SU-DHL-6 (cell line): ENCODE results near the gene ZNF786.

Source experiments
- CTCF ChIP-seq: fragments of 200-600 bp; sonication (generic); IDR thresholded peaks from one replicate; pipeline ENCODE4 v1.5.1; 2017; ENCODE audit warnings: antibody characterized with exemption, mild to moderate bottlenecking, low read length, moderate library complexity; ENCODE audit not compliant: insufficient read depth, poor library complexity, severe bottlenecking
- EZH2phosphoT487 ChIP-seq: fragments of 200-600 bp; sonication (generic), shearing (Covaris generic); conservative IDR thresholded peaks from 2 replicates; pipeline ENCODE4 v1.6.1; 2018; ENCODE audit warnings: mild to moderate bottlenecking, antibody characterized with exemption, low read length, moderate library complexity, mixed read lengths

GRCh38 chr7:149021725-149022062 lies 68.8 kb downstream of the ZNF786 start:
- no peak for TF ChIP-seq EZH2phosphoT487
- no peak for TF ChIP-seq CTCF
